Measurements from ENCODE around the gene ALDH2.

- TF ChIP-seq EZH2 (IDR thresholded peaks at IDR 0.05; ENCODE audit: insufficient read depth, poor library complexity, severe bottlenecking) (no peak), EZH2phosphoT487 (IDR thresholded peaks at IDR 0.05; ENCODE audit: insufficient read depth, low read depth) (no peak)
Observed at GRCh38 chr12:111745211-111745610, 21.5 kb upstream of the ALDH2 start.

Data from GM23248 (cell line).